Fibroblast of the aortic adventitia (primary cell): Measurements from ENCODE around the gene ARAP2. TPM values are rescaled to one million over a fixed set of nuclear protein-coding genes. Genes with fewer than 3 reads are reported as not detected.

Source experiments
- DNase-seq: peaks from one replicate; pipeline ENCODE4 v3.0.0-alpha.2; 2010; ENCODE audit warnings: low read depth
- H3K4me3 ChIP-seq: 2 replicates; pipeline ENCODE4 v1.5.1; 2011; ENCODE audit warnings: low read depth, mild to moderate bottlenecking, control low read depth, low read length, moderate library complexity
- CTCF ChIP-seq: IDR thresholded peaks from 2 replicates; pipeline ENCODE4 v1.5.1; 2011; ENCODE audit warnings: mild to moderate bottlenecking, low read length, control low read depth, inconsistent platforms; ENCODE audit not compliant: insufficient read depth
- total RNA-seq: library from RNA; depleted of rRNA; stranded (reverse); fragments of >200 nt; gene quantifications from 2 replicates; pipeline ENCODE4 v1.2.3, GENCODE V29; 2012; ENCODE audit warnings: low replicate concordance

The ARAP2 gene
- total RNA-seq, 1 donor = 0.63 TPM

- TF ChIP-seq CTCF = no peak
- no peak overlapping the region for H3K4me3 ChIP-seq
- no peak for DNase-seq
These were observed 189.5 kb downstream of the ARAP2 start for GRCh38 chr4:36054694-36055422.

GRCh38 chr4:36053930-36054329, 190.4 kb downstream of the ARAP2 start:
- no peak overlapping the region for H3K4me3 ChIP-seq
- TF ChIP-seq CTCF = no peak
- DNase-seq = no peak

- DNase-seq = no peak
- no peak overlapping the region for H3K4me3 ChIP-seq
- TF ChIP-seq CTCF = no peak
These were observed 192.7 kb downstream of the ARAP2 start for GRCh38 chr4:36051634-36052033.

- DNase-seq = no peak
- TF ChIP-seq CTCF = no peak
- no peak overlapping the region for H3K4me3 ChIP-seq
These were observed 198.3 kb downstream of the ARAP2 start for GRCh38 chr4:36046026-36046425.

DNA sequence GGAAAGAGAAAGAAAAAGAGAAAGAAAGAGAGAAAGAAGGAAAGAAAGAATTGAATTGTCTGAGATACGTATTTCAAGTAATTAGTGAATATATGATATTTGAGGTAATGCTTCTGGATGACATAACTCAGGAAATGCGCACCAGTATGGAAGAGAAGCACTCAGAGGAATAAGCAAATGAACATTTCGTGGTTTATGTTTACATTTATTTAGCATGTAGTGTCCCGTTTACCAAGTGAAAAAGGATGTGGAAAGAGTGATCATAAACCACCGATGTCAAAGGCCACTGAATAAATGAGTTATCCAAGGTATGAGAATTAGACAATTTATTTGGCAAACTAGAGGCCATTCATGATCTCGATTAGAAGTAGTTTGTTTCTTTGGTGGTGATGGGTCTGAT, 200.4 kb downstream of the ARAP2 start:
- no peak overlapping the region for H3K4me3 ChIP-seq
- no peak for DNase-seq
- TF ChIP-seq CTCF = no peak

DNA sequence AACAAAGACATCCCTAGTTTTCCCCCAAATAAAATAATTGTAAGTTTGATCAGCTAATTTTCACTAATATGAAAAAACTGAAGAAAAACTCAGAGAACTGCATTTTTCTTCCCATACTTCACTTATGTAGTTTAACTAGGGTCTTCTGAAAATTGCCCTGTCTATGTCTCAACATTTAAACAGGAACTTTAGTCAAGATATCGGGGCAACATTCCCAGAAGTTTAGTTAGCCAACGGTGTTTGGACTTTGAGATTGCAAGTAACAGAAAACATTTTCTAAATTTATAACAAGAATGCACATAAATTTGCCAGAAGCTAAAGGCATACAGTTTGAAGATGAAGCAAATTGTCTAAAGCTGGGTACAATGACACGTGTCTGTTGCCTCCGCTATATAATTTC, 201.1 kb downstream of the ARAP2 start:
- DNase-seq = no peak
- H3K4me3 ChIP-seq = no peak overlapping the region
- TF ChIP-seq CTCF = no peak
